Activated T-helper 2 cell treated with anti-CD3 and anti-CD28 coated beads, Interferon-gamma antibody, Interleukin-2, Interleukin-4, amounts not matched to agents 10 μg/mL and 5 μg/mL and 100 μg/mL, durations not matched to agents 14 hours and 24 hours and 36 hours (primary cell): ENCODE results near the gene TUBGCP3. TPM values are rescaled to one million over a fixed set of nuclear protein-coding genes. Genes with fewer than 3 reads are reported as not detected.
"Not testable (repeated sequence)": the region's sequence is repeated elsewhere in the genome, so short reads cannot be mapped to it uniquely, and the experiment has no call there.

Experiments
- DNase-seq: peaks from one replicate; pipeline ENCODE4 v3.0.0; 2021; ENCODE audit warnings: low spot score
- H3K27ac Mint-ChIP-seq: one replicate; pipeline ENCODE4 v1.8.0; 2021; ENCODE audit warnings: mixed read lengths
- H3K27me3 Mint-ChIP-seq: one replicate; pipeline ENCODE4 v1.8.0; 2021; ENCODE audit warnings: low read depth, mixed read lengths
- H3K36me3 Mint-ChIP-seq: one replicate; pipeline ENCODE4 v1.8.0; 2021; ENCODE audit warnings: low read depth, mixed read lengths
- H3K4me1 Mint-ChIP-seq: one replicate; pipeline ENCODE4 v1.8.0; 2021; ENCODE audit warnings: low read depth, mixed read lengths
- H3K4me3 Mint-ChIP-seq: one replicate; pipeline ENCODE4 v1.8.0; 2021; ENCODE audit warnings: low read depth, mild to moderate bottlenecking, moderate library complexity, mixed read lengths
- H3K9me3 Mint-ChIP-seq: one replicate; pipeline ENCODE4 v1.8.0; 2021; ENCODE audit warnings: mixed read lengths
- intact Hi-C: fragments of 100-400 bp; cut with micrococcal nuclease; formaldehyde crosslinking; loops from one replicate; pipeline ENCODE4 v1.15.1; 2023
- total RNA-seq: library from RNA; stranded (reverse); gene quantifications from 2 replicates; pipeline ENCODE4 v1.2.3, GENCODE V29; 2022

TUBGCP3 gene
- total RNA-seq, 1 donor from 2014 or later, result 66.4 TPM

GRCh38 chr13:112567161-112567862 is 20.6 kb downstream of the TUBGCP3 start:
- intact Hi-C loops, result no loop called here
- no peaks in the 10 kb centered on the region for H3K27me3 Mint-ChIP-seq
- no peak overlapping the region for H3K27ac Mint-ChIP-seq
- H3K36me3 Mint-ChIP-seq, result peaks cover 46% of the 10 kb centered on the region
- H3K4me3 Mint-ChIP-seq, result no peak overlapping the region
- peaks cover 19% of the 10 kb centered on the region for H3K4me1 Mint-ChIP-seq
- no peaks in the 10 kb centered on the region for H3K9me3 Mint-ChIP-seq
- DNase-seq, result no peak

- no peak for DNase-seq
- intact Hi-C loops, result no loop called here
- Mint-ChIP-seq H3K36me3 (peaks cover 56% of the 10 kb centered on the region), H3K27ac (peak overlapping the region; percentile 30), H3K4me1 (peaks cover 17% of the 10 kb centered on the region), H3K27me3 (no peaks in the 10 kb centered on the region), H3K4me3 (no peak overlapping the region), H3K9me3 (no peaks in the 10 kb centered on the region)
Measured at GRCh38 chr13:112562786-112563383, 25.1 kb downstream of the TUBGCP3 start.

- no peak for DNase-seq
- Mint-ChIP-seq H3K4me3 (no peak overlapping the region), H3K27ac (no peak overlapping the region), H3K36me3 (peaks cover 58% of the 10 kb centered on the region), H3K9me3 (no peaks in the 10 kb centered on the region), H3K27me3 (no peaks in the 10 kb centered on the region), H3K4me1 (peaks cover 13% of the 10 kb centered on the region)
- intact Hi-C loops, result no loop called here
Measured at GRCh38 chr13:112562254-112562653, 25.7 kb downstream of the TUBGCP3 start.

- Mint-ChIP-seq H3K27me3 (no peaks in the 10 kb centered on the region), H3K27ac (no peak overlapping the region), H3K9me3 (no peaks in the 10 kb centered on the region), H3K36me3 (peaks cover 57% of the 10 kb centered on the region), H3K4me1 (peaks cover 13% of the 10 kb centered on the region), H3K4me3 (no peak overlapping the region)
- no peak for DNase-seq
- intact Hi-C loops, result no loop called here
Measured at GRCh38 chr13:112561478-112561877, 26.5 kb downstream of the TUBGCP3 start.

GRCh38 chr13:112558696-112559418 is 29.1 kb downstream of the TUBGCP3 start:
- Mint-ChIP-seq H3K36me3 (peaks cover 67% of the 10 kb centered on the region), H3K4me3 (no peak overlapping the region), H3K27me3 (no peaks in the 10 kb centered on the region)

GRCh38 chr13:112556600-112556999 is 31.4 kb downstream of the TUBGCP3 start:
- Mint-ChIP-seq H3K4me3 (no peak overlapping the region), H3K36me3 (peaks cover 69% of the 10 kb centered on the region), H3K9me3 (no peaks in the 10 kb centered on the region), H3K27ac (no peak overlapping the region), H3K4me1 (peaks cover 11% of the 10 kb centered on the region), H3K27me3 (no peaks in the 10 kb centered on the region)
- no peak for DNase-seq
- intact Hi-C loops, result no loop called here

More at GRCh38 chr13:112558696-112559418, 29.1 kb downstream of the TUBGCP3 start:
- no peak overlapping the region for H3K27ac Mint-ChIP-seq
- intact Hi-C loops, result no loop called here
- no peaks in the 10 kb centered on the region for H3K9me3 Mint-ChIP-seq
- DNase-seq, result no peak
- peaks cover 13% of the 10 kb centered on the region for H3K4me1 Mint-ChIP-seq

GRCh38 chr13:112554214-112554850 is 33.6 kb downstream of the TUBGCP3 start:
- peaks cover 4% of the 10 kb centered on the region for H3K4me1 Mint-ChIP-seq
- H3K27me3 Mint-ChIP-seq, result no peaks in the 10 kb centered on the region
- no peak overlapping the region for H3K4me3 Mint-ChIP-seq
- H3K36me3 Mint-ChIP-seq, result peaks cover 75% of the 10 kb centered on the region
- H3K9me3 Mint-ChIP-seq, result no peaks in the 10 kb centered on the region
- DNase-seq, result no peak
- intact Hi-C loops, result no loop called here
- H3K27ac Mint-ChIP-seq, result no peak overlapping the region

GRCh38 chr13:112548975-112549374 is 39.0 kb downstream of the TUBGCP3 start:
- H3K4me1 Mint-ChIP-seq, H3K4me3 Mint-ChIP-seq, DNase-seq, intact Hi-C loops, H3K27me3 Mint-ChIP-seq, H3K27ac Mint-ChIP-seq, H3K9me3 Mint-ChIP-seq: not testable (repeated sequence)
- peaks cover 82% of the 10 kb centered on the region for H3K36me3 Mint-ChIP-seq

- Mint-ChIP-seq H3K4me1 (no peaks in the 10 kb centered on the region), H3K36me3 (peaks cover 60% of the 10 kb centered on the region), H3K27ac (no peak overlapping the region), H3K9me3 (no peaks in the 10 kb centered on the region), H3K4me3 (no peak overlapping the region), H3K27me3 (no peaks in the 10 kb centered on the region)
- intact Hi-C loops, result no loop called here
- no peak for DNase-seq
Measured at GRCh38 chr13:112545856-112546255, 42.1 kb downstream of the TUBGCP3 start.

- H3K27ac Mint-ChIP-seq, result no peak overlapping the region
- H3K36me3 Mint-ChIP-seq, result peaks cover 12% of the 10 kb centered on the region
- no peak overlapping the region for H3K4me3 Mint-ChIP-seq
- no peak for DNase-seq
- peaks cover 7% of the 10 kb centered on the region for H3K4me1 Mint-ChIP-seq
- intact Hi-C loops, result no loop called here
- H3K27me3 Mint-ChIP-seq, result no peaks in the 10 kb centered on the region
- no peaks in the 10 kb centered on the region for H3K9me3 Mint-ChIP-seq
Measured at GRCh38 chr13:112532837-112533745, 54.9 kb downstream of the TUBGCP3 start.

- intact Hi-C loops, result no loop called here
- no peak overlapping the region for H3K27ac Mint-ChIP-seq
- H3K27me3 Mint-ChIP-seq, result no peaks in the 10 kb centered on the region
- peaks cover 7% of the 10 kb centered on the region for H3K4me1 Mint-ChIP-seq
- H3K4me3 Mint-ChIP-seq, result no peak overlapping the region
- no peak for DNase-seq
- no peaks in the 10 kb centered on the region for H3K9me3 Mint-ChIP-seq
- H3K36me3 Mint-ChIP-seq, result peaks cover 8% of the 10 kb centered on the region
Measured at GRCh38 chr13:112531263-112531794, 56.6 kb downstream of the TUBGCP3 start.

GRCh38 chr13:112530861-112531260 is 57.1 kb downstream of the TUBGCP3 start:
- Mint-ChIP-seq H3K9me3 (no peaks in the 10 kb centered on the region), H3K4me1 (peaks cover 7% of the 10 kb centered on the region), H3K27me3 (no peaks in the 10 kb centered on the region), H3K27ac (no peak overlapping the region), H3K4me3 (no peak overlapping the region), H3K36me3 (peaks cover 4% of the 10 kb centered on the region)
- no peak for DNase-seq
- intact Hi-C loops, result no loop called here
